ENCODE data around the gene GADD45A. TPM values are rescaled to one million over a fixed set of nuclear protein-coding genes. Genes with fewer than 3 reads are reported as not detected.

GADD45A gene
- total and polyA plus RNA-seq, 9 donors = 6.8 to 24.1 (median 19.8) TPM

GRCh38 chr1:67687198-67687545 lies 2.2 kb downstream of the GADD45A start:
- Histone ChIP-seq H3K9me3 (replicated peaks; ENCODE audit: control insufficient read depth, low read depth, low read length) (no peaks in the 10 kb centered on the region), H3K4me1 (ENCODE audit: control insufficient read depth, insufficient read depth, low read length) (peaks cover 9% of the 10 kb centered on the region)

DNA sequence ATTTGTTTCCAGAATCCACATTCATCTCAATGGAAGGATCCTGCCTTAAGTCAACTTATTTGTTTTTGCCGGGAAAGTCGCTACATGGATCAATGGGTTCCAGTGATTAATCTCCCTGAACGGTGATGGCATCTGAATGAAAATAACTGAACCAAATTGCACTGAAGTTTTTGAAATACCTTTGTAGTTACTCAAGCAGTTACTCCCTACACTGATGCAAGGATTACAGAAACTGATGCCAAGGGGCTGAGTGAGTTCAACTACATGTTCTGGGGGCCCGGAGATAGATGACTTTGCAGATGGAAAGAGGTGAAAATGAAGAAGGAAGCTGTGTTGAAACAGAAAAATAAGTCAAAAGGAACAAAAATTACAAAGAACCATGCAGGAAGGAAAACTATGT lies 2.6 kb downstream of the GADD45A start:
- no peak for DNase-seq
- Histone ChIP-seq H3K36me3 (ENCODE audit: control insufficient read depth, insufficient read depth, low read length) (peaks cover 10% of the 10 kb centered on the region), H3K4me3 (ENCODE audit: low read length) (no peak overlapping the region), H3K4me1 (ENCODE audit: control insufficient read depth, insufficient read depth, low read length) (peaks cover 9% of the 10 kb centered on the region), H3K27ac (ENCODE audit: low read length) (no peak overlapping the region), H3K9me3 (replicated peaks; ENCODE audit: control insufficient read depth, low read depth, low read length) (no peaks in the 10 kb centered on the region), H3K27me3 (ENCODE audit: control insufficient read depth, insufficient read depth, low read length) (no peaks in the 10 kb centered on the region)
- WGBS (ENCODE audit: insufficient coverage) = 100% methylated on average over 2 of the region's 4 CpGs

More at GRCh38 chr1:67687198-67687545, 2.2 kb downstream of the GADD45A start:
- H3K4me3 ChIP-seq (ENCODE audit: low read length) = no peak overlapping the region
- peak overlapping the region; percentile 91 for H3K27ac ChIP-seq (ENCODE audit: low read length)
- WGBS (ENCODE audit: insufficient coverage) = 40% methylated on average over 1 of the region's 3 CpGs
- peaks cover 10% of the 10 kb centered on the region for H3K36me3 ChIP-seq (ENCODE audit: control insufficient read depth, insufficient read depth, low read length)
- no peak for DNase-seq
- no peaks in the 10 kb centered on the region for H3K27me3 ChIP-seq (ENCODE audit: control insufficient read depth, insufficient read depth, low read length)

DNA sequence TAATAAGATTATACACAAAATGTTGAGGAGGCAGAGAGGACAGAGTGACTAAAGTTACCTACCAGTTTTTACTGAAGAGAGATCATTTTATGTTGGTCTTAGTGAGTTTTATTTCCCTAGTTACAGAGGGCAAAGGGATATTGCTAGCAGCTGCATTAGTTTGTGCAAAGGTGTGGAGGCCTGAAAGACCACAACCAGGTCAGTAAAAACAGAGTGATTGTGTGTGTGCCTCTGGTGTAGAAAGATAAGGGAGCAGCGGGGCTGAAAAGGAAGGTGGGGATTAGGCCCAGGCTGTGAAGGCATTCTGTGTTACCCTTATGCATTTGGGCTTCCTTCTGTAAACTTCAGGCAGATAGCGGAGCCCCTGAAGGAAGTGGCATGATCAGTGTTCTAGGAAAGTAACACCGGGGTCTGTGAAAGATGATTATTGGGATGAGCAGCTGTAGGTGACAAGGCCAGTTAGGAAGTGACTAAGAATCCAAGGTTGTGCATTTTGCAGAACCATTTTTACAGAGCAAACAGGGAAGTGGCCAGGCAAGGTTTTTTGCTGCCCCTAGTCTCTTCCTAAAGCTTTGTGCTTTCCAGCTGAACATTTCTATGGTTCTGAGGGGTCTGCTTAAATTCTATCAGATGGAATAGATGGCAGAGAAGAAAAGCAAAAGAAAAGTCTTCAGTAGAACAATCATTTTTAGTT lies 3.7 kb downstream of the GADD45A start:
- Histone ChIP-seq H3K27ac (ENCODE audit: low read length) (no peak overlapping the region), H3K36me3 (ENCODE audit: control insufficient read depth, insufficient read depth, low read length) (peaks cover 10% of the 10 kb centered on the region), H3K4me3 (ENCODE audit: low read length) (no peak overlapping the region), H3K9me3 (replicated peaks; ENCODE audit: control insufficient read depth, low read depth, low read length) (no peaks in the 10 kb centered on the region), H3K4me1 (ENCODE audit: control insufficient read depth, insufficient read depth, low read length) (peaks cover 9% of the 10 kb centered on the region), H3K27me3 (ENCODE audit: control insufficient read depth, insufficient read depth, low read length) (no peaks in the 10 kb centered on the region)
- WGBS (ENCODE audit: insufficient coverage) = 85% methylated on average over 2 of the region's 3 CpGs
- DNase-seq = no peak

GRCh38 chr1:67689267-67690017 lies 4.4 kb downstream of the GADD45A start:
- no peak overlapping the region for H3K4me3 ChIP-seq (ENCODE audit: low read length)
- H3K4me1 ChIP-seq (ENCODE audit: control insufficient read depth, insufficient read depth, low read length) = peaks cover 6% of the 10 kb centered on the region
- no peak overlapping the region for H3K27ac ChIP-seq (ENCODE audit: low read length)
- no peak for DNase-seq
- WGBS (ENCODE audit: insufficient coverage) = no CpG with 5 or more reads among the region's 3 CpGs
- H3K36me3 ChIP-seq (ENCODE audit: control insufficient read depth, insufficient read depth, low read length) = peaks cover 10% of the 10 kb centered on the region
- no peaks in the 10 kb centered on the region for H3K27me3 ChIP-seq (ENCODE audit: control insufficient read depth, insufficient read depth, low read length)
- no peaks in the 10 kb centered on the region for H3K9me3 ChIP-seq (replicated peaks; ENCODE audit: control insufficient read depth, low read depth, low read length)

DNA sequence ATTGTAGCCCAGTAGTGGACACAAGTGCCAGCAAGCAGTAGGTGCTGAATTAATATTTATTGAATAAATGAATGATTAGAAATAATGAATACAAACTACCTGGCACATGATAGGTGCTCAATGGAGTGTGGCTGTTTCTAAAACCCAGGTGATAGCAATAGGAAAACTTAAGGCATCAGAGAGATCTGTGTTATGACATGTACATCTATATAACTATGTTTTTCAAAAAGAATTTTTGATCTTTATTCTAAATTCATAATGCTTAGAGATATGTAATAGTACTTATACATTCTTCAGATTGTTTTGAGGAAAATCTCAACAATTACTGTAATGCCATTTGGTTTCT lies 5.0 kb downstream of the GADD45A start:
- H3K4me3 ChIP-seq (ENCODE audit: low read length) = no peak overlapping the region
- no peaks in the 10 kb centered on the region for H3K9me3 ChIP-seq (replicated peaks; ENCODE audit: control insufficient read depth, low read depth, low read length)
- DNase-seq = no peak
- H3K27ac ChIP-seq (ENCODE audit: low read length) = no peak overlapping the region
- H3K27me3 ChIP-seq (ENCODE audit: control insufficient read depth, insufficient read depth, low read length) = no peaks in the 10 kb centered on the region
- peaks cover 4% of the 10 kb centered on the region for H3K4me1 ChIP-seq (ENCODE audit: control insufficient read depth, insufficient read depth, low read length)
- peaks cover 10% of the 10 kb centered on the region for H3K36me3 ChIP-seq (ENCODE audit: control insufficient read depth, insufficient read depth, low read length)

DNA sequence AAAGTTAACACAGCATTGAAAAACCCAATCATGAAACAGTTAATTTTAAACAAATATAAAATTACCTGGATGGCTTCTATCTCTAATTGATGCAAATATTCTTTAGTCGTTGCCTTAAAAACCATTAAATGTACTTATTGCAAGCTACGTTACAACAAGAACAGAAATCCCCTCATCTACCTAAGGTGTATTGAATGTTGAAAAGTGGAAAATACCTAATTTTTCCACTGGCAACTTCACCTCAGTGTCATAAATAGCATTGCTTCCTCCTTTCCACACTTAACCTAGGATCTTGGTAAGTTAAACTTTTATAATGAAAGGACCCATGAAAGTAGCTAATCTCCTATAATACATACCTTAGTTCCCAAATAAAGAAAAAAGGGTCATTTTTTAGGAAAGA lies 5.4 kb downstream of the GADD45A start:
- Histone ChIP-seq H3K36me3 (ENCODE audit: control insufficient read depth, insufficient read depth, low read length) (peaks cover 10% of the 10 kb centered on the region), H3K4me3 (ENCODE audit: low read length) (no peak overlapping the region), H3K27me3 (ENCODE audit: control insufficient read depth, insufficient read depth, low read length) (no peaks in the 10 kb centered on the region), H3K27ac (ENCODE audit: low read length) (no peak overlapping the region), H3K4me1 (ENCODE audit: control insufficient read depth, insufficient read depth, low read length) (peaks cover 4% of the 10 kb centered on the region), H3K9me3 (replicated peaks; ENCODE audit: control insufficient read depth, low read depth, low read length) (no peaks in the 10 kb centered on the region)
- no peak for DNase-seq
- WGBS (ENCODE audit: insufficient coverage) = no CpG with 5 or more reads among the region's 2 CpGs

DNA sequence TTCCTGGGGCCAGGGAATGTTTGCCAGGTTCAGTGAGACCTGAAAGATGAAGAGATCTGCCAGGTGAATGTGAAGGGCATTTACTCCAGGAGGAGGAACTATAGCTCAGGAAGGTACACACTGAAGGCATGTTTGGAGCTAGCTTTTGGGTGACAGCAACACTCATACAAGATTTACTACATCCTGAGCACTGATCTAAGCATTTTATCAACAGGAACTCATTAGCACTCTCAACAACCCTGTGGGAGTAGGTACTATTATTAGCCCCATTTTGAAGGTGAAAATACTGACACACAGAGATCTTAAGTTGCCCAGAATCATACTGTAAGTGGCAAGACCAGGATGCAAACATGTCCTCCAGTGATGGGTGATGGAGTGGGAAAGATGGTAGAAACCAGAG lies 6.7 kb downstream of the GADD45A start:
- no peak for DNase-seq
- H3K36me3 ChIP-seq (ENCODE audit: control insufficient read depth, insufficient read depth, low read length) = peaks cover 10% of the 10 kb centered on the region
- H3K4me3 ChIP-seq (ENCODE audit: low read length) = no peak overlapping the region
- H3K4me1 ChIP-seq (ENCODE audit: control insufficient read depth, insufficient read depth, low read length) = peaks cover under 1% of the 10 kb centered on the region
- no peaks in the 10 kb centered on the region for H3K27me3 ChIP-seq (ENCODE audit: control insufficient read depth, insufficient read depth, low read length)
- H3K9me3 ChIP-seq (replicated peaks; ENCODE audit: control insufficient read depth, low read depth, low read length) = no peaks in the 10 kb centered on the region
- H3K27ac ChIP-seq (ENCODE audit: low read length) = no peak overlapping the region

- peaks cover 7% of the 10 kb centered on the region for H3K36me3 ChIP-seq (ENCODE audit: control insufficient read depth, insufficient read depth, low read length)
- no peak for DNase-seq
- H3K27ac ChIP-seq (ENCODE audit: low read length) = no peak overlapping the region
- no peak overlapping the region for H3K4me3 ChIP-seq (ENCODE audit: low read length)
- H3K27me3 ChIP-seq (ENCODE audit: control insufficient read depth, insufficient read depth, low read length) = no peaks in the 10 kb centered on the region
- H3K4me1 ChIP-seq (ENCODE audit: control insufficient read depth, insufficient read depth, low read length) = no peaks in the 10 kb centered on the region
- 100% methylated on average over 1 of the region's 2 CpGs for WGBS (ENCODE audit: insufficient coverage)
- H3K9me3 ChIP-seq (replicated peaks; ENCODE audit: control insufficient read depth, low read depth, low read length) = no peaks in the 10 kb centered on the region
These were observed 11.0 kb downstream of the GADD45A start for GRCh38 chr1:67695963-67696362.

GRCh38 chr1:67696708-67697107 lies 11.7 kb downstream of the GADD45A start:
- Histone ChIP-seq H3K36me3 (ENCODE audit: control insufficient read depth, insufficient read depth, low read length) (peaks cover 7% of the 10 kb centered on the region), H3K27ac (ENCODE audit: low read length) (peak overlapping the region; percentile 9), H3K4me1 (ENCODE audit: control insufficient read depth, insufficient read depth, low read length) (no peaks in the 10 kb centered on the region), H3K27me3 (ENCODE audit: control insufficient read depth, insufficient read depth, low read length) (no peaks in the 10 kb centered on the region), H3K9me3 (replicated peaks; ENCODE audit: control insufficient read depth, low read depth, low read length) (no peaks in the 10 kb centered on the region), H3K4me3 (ENCODE audit: low read length) (no peak overlapping the region)
- no peak for DNase-seq
- WGBS (ENCODE audit: insufficient coverage) = no CpG with 5 or more reads among the region's 3 CpGs

- no peak for DNase-seq
- H3K4me3 ChIP-seq (ENCODE audit: low read length) = no peak overlapping the region
- peaks cover 11% of the 10 kb centered on the region for H3K36me3 ChIP-seq (ENCODE audit: control insufficient read depth, insufficient read depth, low read length)
- peaks cover 4% of the 10 kb centered on the region for H3K4me1 ChIP-seq (ENCODE audit: control insufficient read depth, insufficient read depth, low read length)
- WGBS (ENCODE audit: insufficient coverage) = 100% methylated on average over 1 of the region's 4 CpGs
- no peaks in the 10 kb centered on the region for H3K27me3 ChIP-seq (ENCODE audit: control insufficient read depth, insufficient read depth, low read length)
- no peaks in the 10 kb centered on the region for H3K9me3 ChIP-seq (replicated peaks; ENCODE audit: control insufficient read depth, low read depth, low read length)
- H3K27ac ChIP-seq (ENCODE audit: low read length) = no peak overlapping the region
These were observed 15.2 kb downstream of the GADD45A start for GRCh38 chr1:67700220-67700619.
